Progenitor cell of endocrine pancreas (in vitro differentiated cells): ENCODE measurements around the gene RERE. TPM values are rescaled to one million over a fixed set of nuclear protein-coding genes. Genes with fewer than 3 reads are reported as not detected.

ENCODE experiments used
- DNase-seq: peaks from one replicate; pipeline ENCODE4 v3.0.0; 2021; ENCODE audit warnings: low spot score; ENCODE audit not compliant: unreplicated experiment
- H3K27ac Mint-ChIP-seq: 2 replicates; pipeline ENCODE4 v1.8.0; 2021; ENCODE audit warnings: mild to moderate bottlenecking, moderate library complexity, mixed read lengths
- H3K27me3 Mint-ChIP-seq: 2 replicates; pipeline ENCODE4 v1.8.0; 2021; ENCODE audit warnings: mixed read lengths
- H3K36me3 Mint-ChIP-seq: 2 replicates; pipeline ENCODE4 v1.8.0; 2022; ENCODE audit warnings: mixed read lengths; ENCODE audit not compliant: insufficient read depth
- H3K4me1 Mint-ChIP-seq: 2 replicates; pipeline ENCODE4 v1.8.0; 2021; ENCODE audit warnings: low read depth, mixed read lengths
- H3K4me3 Mint-ChIP-seq: 2 replicates; pipeline ENCODE4 v1.8.0; 2021; ENCODE audit warnings: low read depth, mild to moderate bottlenecking, moderate library complexity, mixed read lengths
- H3K9me3 Mint-ChIP-seq: 2 replicates; pipeline ENCODE4 v1.8.0; 2021; ENCODE audit warnings: low read depth, mixed read lengths
- total RNA-seq: library from RNA; stranded (reverse); gene quantifications from 2 replicates; pipeline ENCODE4 v1.2.1, GENCODE V29; 2021
- TF ChIP-seq, protein P1 (sequence below): fragments of 200-600 bp; sonication (generic); IDR thresholded peaks from one replicate; pipeline ENCODE4 v1.5.0; 2021; ENCODE audit warnings: antibody characterized with exemption, mild to moderate bottlenecking; ENCODE audit not compliant: unreplicated experiment

RERE gene
- total RNA-seq, 1 donor from 2014 or later: 329 TPM

DNA sequence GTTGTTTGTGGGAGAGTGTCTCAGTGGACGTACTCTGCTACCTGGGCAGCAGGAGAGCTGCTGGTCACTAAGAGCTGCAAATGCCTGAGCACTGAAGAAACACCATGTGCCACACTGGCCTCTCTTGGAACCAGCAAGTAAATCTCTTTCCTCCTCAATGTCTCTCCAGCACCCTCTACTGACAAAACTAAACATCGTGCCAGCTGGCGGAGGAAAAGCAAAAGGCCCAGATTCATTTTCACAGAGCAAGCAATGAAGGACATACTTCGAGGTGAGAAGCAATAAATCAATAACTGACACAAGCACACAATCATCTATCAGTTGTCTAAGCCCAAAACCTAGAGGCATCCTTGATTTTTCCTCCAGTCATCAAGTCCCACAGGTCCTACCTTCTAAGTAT, 78.1 kb downstream of the RERE start:
- TF ChIP-seq, protein P1, sequence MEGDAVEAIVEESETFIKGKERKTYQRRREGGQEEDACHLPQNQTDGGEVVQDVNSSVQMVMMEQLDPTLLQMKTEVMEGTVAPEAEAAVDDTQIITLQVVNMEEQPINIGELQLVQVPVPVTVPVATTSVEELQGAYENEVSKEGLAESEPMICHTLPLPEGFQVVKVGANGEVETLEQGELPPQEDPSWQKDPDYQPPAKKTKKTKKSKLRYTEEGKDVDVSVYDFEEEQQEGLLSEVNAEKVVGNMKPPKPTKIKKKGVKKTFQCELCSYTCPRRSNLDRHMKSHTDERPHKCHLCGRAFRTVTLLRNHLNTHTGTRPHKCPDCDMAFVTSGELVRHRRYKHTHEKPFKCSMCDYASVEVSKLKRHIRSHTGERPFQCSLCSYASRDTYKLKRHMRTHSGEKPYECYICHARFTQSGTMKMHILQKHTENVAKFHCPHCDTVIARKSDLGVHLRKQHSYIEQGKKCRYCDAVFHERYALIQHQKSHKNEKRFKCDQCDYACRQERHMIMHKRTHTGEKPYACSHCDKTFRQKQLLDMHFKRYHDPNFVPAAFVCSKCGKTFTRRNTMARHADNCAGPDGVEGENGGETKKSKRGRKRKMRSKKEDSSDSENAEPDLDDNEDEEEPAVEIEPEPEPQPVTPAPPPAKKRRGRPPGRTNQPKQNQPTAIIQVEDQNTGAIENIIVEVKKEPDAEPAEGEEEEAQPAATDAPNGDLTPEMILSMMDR: peak; percentile 27
- DNase-seq: no peak
- Mint-ChIP-seq H3K4me3 (no peak overlapping the region), H3K27me3 (no peaks in the 10 kb centered on the region), H3K27ac (no peak overlapping the region), H3K4me1 (peaks cover 19% of the 10 kb centered on the region), H3K9me3 (peaks cover 9% of the 10 kb centered on the region), H3K36me3 (peaks cover 17% of the 10 kb centered on the region)

DNA sequence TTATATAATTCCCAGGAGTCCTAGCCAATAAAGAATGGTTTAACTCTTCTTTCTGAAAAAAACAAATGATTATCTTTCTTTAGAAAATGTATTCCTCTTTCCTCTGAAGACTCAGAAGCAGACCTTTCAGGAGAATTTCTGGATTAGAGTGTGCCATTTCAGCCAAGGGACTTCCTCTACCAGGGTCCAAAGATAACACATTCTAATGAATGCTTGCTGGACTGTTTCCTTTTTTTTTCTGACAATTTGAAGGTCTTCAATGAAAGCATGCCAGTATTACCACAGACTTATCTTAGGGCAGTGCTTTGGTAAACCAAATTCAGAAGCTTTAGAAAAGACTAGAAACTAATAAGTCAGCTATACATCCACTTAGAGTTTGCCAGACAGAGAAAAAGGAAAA, 80.5 kb downstream of the RERE start:
- no peak overlapping the region for H3K27ac Mint-ChIP-seq
- TF ChIP-seq, protein P1: no peak
- DNase-seq: no peak
- H3K9me3 Mint-ChIP-seq: peaks cover 14% of the 10 kb centered on the region
- no peak overlapping the region for H3K4me3 Mint-ChIP-seq
- peaks cover 11% of the 10 kb centered on the region for H3K4me1 Mint-ChIP-seq
- peaks cover 22% of the 10 kb centered on the region for H3K36me3 Mint-ChIP-seq
- H3K27me3 Mint-ChIP-seq: no peaks in the 10 kb centered on the region

DNA sequence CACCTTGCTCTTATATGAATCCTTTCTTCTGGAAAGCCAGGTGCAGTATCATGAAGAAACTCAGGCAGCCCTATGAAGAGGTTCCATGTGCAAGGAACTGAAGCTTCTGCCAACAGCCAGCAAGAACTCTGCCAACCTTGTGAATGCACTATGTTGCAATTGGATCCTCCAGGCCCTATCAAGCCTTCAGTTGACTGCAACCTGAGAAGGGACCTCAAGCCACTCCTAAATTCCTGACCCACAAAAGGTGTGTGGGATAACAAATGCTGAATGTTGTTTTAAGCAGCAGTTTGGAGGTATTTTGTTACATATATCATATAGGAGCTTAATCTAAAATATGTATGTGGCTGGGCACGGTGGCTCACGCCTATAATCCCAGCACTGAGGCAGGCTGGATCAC, 84.0 kb downstream of the RERE start:
- H3K9me3 Mint-ChIP-seq: peaks cover 14% of the 10 kb centered on the region
- H3K4me1 Mint-ChIP-seq: peaks cover 9% of the 10 kb centered on the region
- no peak overlapping the region for H3K4me3 Mint-ChIP-seq
- DNase-seq: no peak
- TF ChIP-seq, protein P1: no peak
- H3K27me3 Mint-ChIP-seq: no peaks in the 10 kb centered on the region
- peaks cover 20% of the 10 kb centered on the region for H3K36me3 Mint-ChIP-seq
- H3K27ac Mint-ChIP-seq: peak overlapping the region; percentile 33

DNA sequence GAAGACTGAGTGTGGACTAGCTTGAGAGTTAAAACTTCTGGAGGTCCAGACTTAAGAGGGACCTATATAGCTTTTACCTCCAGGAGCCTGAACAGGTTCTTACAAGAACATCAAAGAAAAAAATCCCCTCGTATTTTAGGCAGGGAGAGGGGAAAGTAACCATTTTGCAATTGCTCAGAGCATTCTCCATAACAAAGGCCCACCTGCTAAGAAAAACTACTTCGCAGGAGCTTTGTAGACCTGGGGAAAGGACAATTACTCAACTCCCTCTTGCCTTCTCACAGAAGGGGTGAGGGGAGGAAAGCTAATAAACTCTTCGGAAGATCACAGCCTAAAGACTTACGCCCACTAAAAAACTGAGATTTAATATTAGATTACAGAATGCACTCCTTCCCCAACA, 86.3 kb downstream of the RERE start:
- Mint-ChIP-seq H3K9me3 (peaks cover 14% of the 10 kb centered on the region), H3K27ac (no peak overlapping the region), H3K27me3 (no peaks in the 10 kb centered on the region), H3K4me1 (peaks cover 10% of the 10 kb centered on the region), H3K36me3 (peaks cover 15% of the 10 kb centered on the region), H3K4me3 (no peak overlapping the region)
- TF ChIP-seq, protein P1: no peak
- DNase-seq: no peak

DNA sequence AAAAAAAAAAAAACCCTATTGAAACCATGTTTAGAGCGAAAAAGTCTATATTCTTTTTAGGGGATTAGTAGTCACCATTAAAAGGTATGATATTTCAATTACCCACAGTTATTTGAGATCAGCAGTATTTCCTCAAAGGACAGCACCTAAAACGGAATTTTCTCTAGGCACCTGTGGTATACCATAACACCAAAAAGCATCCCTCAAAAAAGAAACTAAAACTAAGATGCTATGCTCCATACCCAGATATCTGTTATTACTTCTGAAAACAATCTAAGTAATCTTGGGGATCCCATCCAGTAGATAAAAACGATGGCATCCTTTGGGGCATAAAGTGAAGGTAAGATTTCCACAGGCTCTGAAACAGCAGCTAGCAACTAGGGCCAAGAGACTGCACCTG, 89.0 kb downstream of the RERE start:
- peaks cover 14% of the 10 kb centered on the region for H3K9me3 Mint-ChIP-seq
- peaks cover 13% of the 10 kb centered on the region for H3K36me3 Mint-ChIP-seq
- H3K27ac Mint-ChIP-seq: no peak overlapping the region
- H3K4me1 Mint-ChIP-seq: peaks cover 18% of the 10 kb centered on the region
- no peaks in the 10 kb centered on the region for H3K27me3 Mint-ChIP-seq
- TF ChIP-seq, protein P1: no peak
- no peak overlapping the region for H3K4me3 Mint-ChIP-seq
- no peak for DNase-seq
